Subcutaneous abdominal adipose tissue (tissue), 5 donors: ENCODE measurements around the gene ZBTB49.
"Not testable (repeated sequence)": the region's sequence is repeated elsewhere in the genome, so short reads cannot be mapped to it uniquely, and the experiment has no call there.

Source experiments
- H3K27ac ChIP-seq: one replicate; pipeline ENCODE4 v1.7.0; 2013; ENCODE audit warnings: low read depth, mild to moderate bottlenecking, inconsistent platforms, low read length, moderate library complexity
- H3K27me3 ChIP-seq, 5 donors: one replicate each; pipeline ENCODE4 v1.7.0; 2013; ENCODE audit warnings: low read length in 5 of 5, inconsistent platforms in 1 of 5; ENCODE audit not compliant: control insufficient read depth in 5 of 5, insufficient read depth in 4 of 5
- H3K36me3 ChIP-seq, 5 donors: one replicate each; pipeline ENCODE4 v1.7.0; 2013; ENCODE audit warnings: low read length in 5 of 5; ENCODE audit not compliant: control insufficient read depth in 5 of 5, insufficient read depth in 5 of 5
- H3K4me1 ChIP-seq, 5 donors: one replicate each; pipeline ENCODE4 v1.7.0; 2013; ENCODE audit warnings: low read length in 5 of 5, mild to moderate bottlenecking in 3 of 5, moderate library complexity in 1 of 5; ENCODE audit not compliant: control insufficient read depth in 5 of 5, insufficient read depth in 5 of 5
- H3K4me3 ChIP-seq, 5 donors: one replicate each; pipeline ENCODE4 v1.7.0; 2013; ENCODE audit warnings: low read length in 5 of 5, low read depth in 1 of 5
- H3K9ac ChIP-seq, 5 donors: one replicate each; pipeline ENCODE4 v1.7.0; 2013; ENCODE audit warnings: low read length in 5 of 5, mild to moderate bottlenecking in 4 of 5, moderate library complexity in 3 of 5
- H3K9me3 ChIP-seq, 5 donors: one replicate each; pipeline ENCODE4 v1.7.0; 2013; ENCODE audit warnings: low read length in 5 of 5; ENCODE audit not compliant: control insufficient read depth in 5 of 5
- donor health status: healthy.
- donor health status: healthy.
- donor health status: healthy.
- donor health status: healthy.
- donor health status: healthy.

ZBTB49 gene

DNA sequence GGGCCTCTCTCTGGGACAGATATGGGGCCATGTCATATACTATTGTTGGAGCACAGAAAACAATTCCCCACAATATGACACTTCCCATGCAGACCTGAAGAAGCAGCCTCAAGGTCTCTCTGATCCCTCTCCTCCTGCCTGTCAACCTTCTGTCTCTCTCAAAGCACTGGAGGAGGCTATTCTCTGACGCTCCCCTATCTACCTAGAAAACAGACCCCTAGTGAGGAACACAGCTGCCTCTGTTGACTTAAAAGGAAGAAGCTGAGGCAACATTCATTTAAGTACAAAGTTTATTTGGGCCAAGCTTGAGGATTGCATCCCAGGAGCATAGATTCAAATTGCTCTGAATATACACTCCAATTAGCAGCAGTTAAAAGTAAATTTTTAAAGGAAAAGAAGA lies 57.5 kb downstream of the ZBTB49 start:
- Histone ChIP-seq H3K4me1 (no peaks in the 10 kb centered on the region), H3K9ac (no peak overlapping the region), H3K4me3 (no peak overlapping the region), H3K27me3 (peaks cover 0 to 5% (median 0%) of the 10 kb centered on the region in 5 donors), H3K27ac (no peak overlapping the region), H3K36me3 (no peaks in the 10 kb centered on the region), H3K9me3 (no peaks in the 10 kb centered on the region)

DNA sequence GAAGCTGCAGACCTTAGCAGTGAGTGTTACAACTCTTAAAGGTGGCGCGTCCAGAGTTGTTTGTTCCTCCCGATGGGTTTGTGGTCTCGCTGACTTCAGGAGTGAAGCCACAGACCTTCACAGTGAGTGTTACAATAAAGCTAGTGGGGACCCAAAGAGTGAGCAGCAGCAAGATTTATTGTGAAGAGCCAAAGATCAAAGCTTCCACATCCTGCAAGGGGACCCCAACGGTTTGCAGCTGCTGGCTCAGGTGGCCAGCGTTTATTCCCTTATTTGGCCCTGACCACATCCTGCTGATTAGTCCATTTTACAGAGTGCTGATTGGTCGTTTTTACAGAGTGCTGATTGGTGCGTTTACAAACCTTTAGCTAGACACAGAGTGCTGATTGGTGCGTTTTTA lies 58.5 kb downstream of the ZBTB49 start:
- H3K4me3 ChIP-seq, H3K4me1 ChIP-seq, H3K27ac ChIP-seq, H3K9ac ChIP-seq, H3K36me3 ChIP-seq, H3K9me3 ChIP-seq, H3K27me3 ChIP-seq: not testable (repeated sequence)

DNA sequence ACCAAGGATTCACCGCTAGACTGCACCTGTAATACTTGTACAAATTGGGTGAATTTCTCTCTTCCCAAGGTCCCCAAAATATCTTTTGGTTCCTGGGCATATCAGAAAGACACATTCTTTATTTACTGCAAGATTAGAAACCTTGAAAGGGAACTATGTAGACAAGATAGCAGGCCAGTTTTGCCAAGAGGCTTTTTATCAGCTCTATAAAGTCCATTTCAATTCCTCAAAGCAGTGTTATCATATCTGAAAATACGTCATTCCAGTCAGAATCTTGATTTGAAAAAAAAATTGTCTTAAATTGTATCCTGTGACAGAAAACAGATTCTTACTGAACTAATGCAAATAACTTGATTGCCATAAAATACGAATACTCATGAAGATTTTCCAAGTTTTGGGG lies 59.8 kb downstream of the ZBTB49 start:
- Histone ChIP-seq H3K36me3 (no peaks in the 10 kb centered on the region), H3K4me1 (no peaks in the 10 kb centered on the region), H3K9me3 (no peaks in the 10 kb centered on the region), H3K4me3 (no peak overlapping the region), H3K9ac (no peak overlapping the region), H3K27ac (no peak overlapping the region), H3K27me3 (peaks cover 0 to 5% (median 0%) of the 10 kb centered on the region in 5 donors)

DNA sequence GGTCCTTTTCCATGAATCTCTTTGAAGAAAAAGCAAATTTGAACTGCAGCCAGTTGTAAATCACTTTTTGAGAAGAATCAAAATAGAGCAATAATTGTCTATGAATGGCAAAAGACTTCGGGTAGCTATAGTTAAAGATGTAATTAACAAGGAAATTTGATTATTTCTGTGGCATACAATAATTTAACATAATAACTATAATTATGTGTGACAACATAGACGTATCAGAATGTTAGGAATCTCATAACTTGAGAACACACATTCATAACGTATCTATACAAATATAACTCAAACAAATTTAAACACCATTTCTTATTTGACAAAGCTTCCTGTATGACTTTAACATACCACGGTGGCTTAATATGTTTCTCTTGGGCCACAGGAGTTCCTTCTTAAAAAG lies 60.9 kb downstream of the ZBTB49 start:
- H3K27ac ChIP-seq, result no peak overlapping the region
- H3K36me3 ChIP-seq, result no peaks in the 10 kb centered on the region
- H3K27me3 ChIP-seq, result peaks cover 0 to 2% (median 0%) of the 10 kb centered on the region in 5 donors
- no peaks in the 10 kb centered on the region for H3K4me1 ChIP-seq
- no peak overlapping the region for H3K4me3 ChIP-seq
- no peak overlapping the region for H3K9ac ChIP-seq
- no peaks in the 10 kb centered on the region for H3K9me3 ChIP-seq

DNA sequence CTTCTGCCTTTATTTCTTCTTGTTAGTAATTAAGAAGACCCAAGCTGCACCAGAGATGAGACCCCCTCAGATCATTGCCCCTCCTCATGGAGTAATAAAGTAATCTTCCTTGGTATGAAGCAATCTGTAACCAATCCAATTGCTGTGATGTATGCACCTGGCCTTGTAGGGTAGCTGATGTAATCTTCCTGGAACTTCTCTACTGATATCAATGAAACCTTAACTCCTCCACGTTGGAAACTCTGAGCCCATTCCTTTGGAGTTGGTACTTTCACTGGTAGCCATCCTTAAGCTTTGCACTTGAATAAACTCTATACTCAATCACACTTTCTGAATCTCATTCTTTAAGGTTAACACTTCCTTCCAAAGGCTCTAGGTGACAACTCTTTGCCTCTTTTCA lies 65.3 kb downstream of the ZBTB49 start:
- no peaks in the 10 kb centered on the region for H3K36me3 ChIP-seq
- H3K27me3 ChIP-seq, result peaks cover 0 to 12% (median 9%) of the 10 kb centered on the region in 5 donors
- no peak overlapping the region for H3K9ac ChIP-seq

DNA sequence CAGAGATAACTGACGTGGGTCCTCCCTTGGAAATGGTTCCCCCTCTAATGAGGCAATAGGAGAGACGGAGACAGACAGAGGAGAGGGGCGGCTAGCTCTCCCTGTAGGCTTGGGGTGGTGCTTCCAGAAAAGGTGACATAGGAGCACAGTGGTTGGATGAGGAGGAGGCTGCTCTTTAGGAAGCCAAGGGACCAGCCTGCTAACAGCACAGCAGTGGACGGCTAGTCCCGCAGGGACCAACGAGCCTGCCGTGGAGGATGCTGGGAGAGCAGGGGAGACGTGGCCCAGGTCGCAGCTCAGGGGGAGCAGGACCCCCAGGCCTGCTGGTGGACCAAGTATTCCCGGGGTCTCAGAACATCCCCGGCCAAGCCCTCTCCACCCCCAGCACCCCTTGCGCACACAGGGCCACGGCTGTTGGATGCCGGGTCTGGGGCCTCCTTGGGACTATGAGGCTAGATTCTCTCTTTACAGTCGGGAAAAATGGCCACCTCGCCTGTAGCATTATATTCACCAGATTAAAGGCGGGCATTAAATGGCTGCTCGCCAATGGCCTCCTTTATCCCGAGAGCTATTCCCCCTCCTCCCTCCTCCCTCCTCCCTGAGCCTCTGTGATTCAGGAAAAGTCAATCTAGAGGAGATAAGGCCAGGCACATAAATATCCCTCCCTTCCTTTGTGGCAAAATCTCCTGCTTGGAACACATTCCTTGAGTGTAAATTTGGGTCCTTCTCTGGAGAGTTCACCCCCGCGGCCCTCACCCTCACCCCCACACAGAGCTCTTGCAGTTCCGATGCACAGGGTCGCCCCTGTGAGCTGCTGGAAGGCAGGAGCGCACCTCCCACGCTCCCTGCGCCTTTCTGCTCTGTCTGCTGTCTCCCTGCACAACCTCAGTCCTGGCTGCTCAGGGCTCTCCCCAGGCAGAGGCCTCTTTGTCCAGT lies 66.3 kb downstream of the ZBTB49 start:
- H3K27me3 ChIP-seq, result peaks cover 0 to 18% (median 9%) of the 10 kb centered on the region in 5 donors
- no peak overlapping the region for H3K9ac ChIP-seq
- no peak overlapping the region for H3K27ac ChIP-seq
- no peaks in the 10 kb centered on the region for H3K36me3 ChIP-seq
- H3K9me3 ChIP-seq, result no peaks in the 10 kb centered on the region
- H3K4me1 ChIP-seq, result no peaks in the 10 kb centered on the region
- H3K4me3 ChIP-seq, result no peak overlapping the region

More for the DNA sequence above, 65.3 kb downstream of the ZBTB49 start:
- Histone ChIP-seq H3K27ac (no peak overlapping the region), H3K4me1 (no peaks in the 10 kb centered on the region), H3K9me3 (no peaks in the 10 kb centered on the region), H3K4me3 (no peak overlapping the region)

DNA sequence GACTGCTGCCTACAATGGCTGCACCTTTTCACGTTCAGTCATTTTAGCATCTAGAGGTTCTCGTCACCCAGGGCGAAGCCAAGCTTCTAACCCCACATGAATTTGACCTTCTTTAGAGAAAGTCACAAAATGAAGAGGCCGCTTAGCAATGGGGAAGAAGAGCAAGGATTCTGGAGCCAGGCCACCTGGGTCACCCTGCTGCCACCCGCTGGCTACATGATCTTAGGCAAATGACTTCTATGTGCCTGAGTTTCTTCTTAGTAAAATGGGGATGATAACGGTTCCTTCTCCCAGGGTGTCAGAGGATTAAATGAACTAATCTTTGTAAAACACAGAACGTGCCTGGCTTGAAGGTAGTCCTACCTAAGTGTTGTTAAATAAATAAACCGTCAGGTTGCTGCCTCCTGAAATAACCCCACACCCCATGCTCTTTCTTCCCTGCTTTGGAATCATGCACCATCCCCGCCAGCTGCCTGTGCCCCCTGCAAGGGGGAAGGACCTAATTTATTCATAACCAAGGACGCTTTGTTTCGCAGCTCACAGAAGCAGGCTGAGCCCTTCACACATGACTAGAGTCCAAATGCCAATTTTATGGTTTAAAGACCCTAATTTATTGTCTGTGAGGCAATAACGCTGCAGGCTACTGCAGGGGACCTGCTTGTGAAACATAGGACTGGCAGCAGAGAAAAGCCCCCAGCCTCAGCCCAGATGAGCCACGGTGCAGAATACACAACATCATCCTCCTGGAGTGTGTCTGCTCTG lies 68.2 kb downstream of the ZBTB49 start:
- H3K36me3 ChIP-seq, result no peaks in the 10 kb centered on the region

GRCh38 chr4:4361883-4362282 lies 71.8 kb downstream of the ZBTB49 start:
- Histone ChIP-seq H3K4me3 (no peak overlapping the region), H3K4me1 (no peaks in the 10 kb centered on the region)

More for the DNA sequence above, 68.2 kb downstream of the ZBTB49 start:
- no peaks in the 10 kb centered on the region for H3K9me3 ChIP-seq
- H3K4me3 ChIP-seq, result no peak overlapping the region
- H3K27ac ChIP-seq, result no peak overlapping the region
- H3K27me3 ChIP-seq, result peaks cover 1 to 25% (median 9%) of the 10 kb centered on the region in 5 donors
- no peak overlapping the region for H3K9ac ChIP-seq
- H3K4me1 ChIP-seq, result no peaks in the 10 kb centered on the region

DNA sequence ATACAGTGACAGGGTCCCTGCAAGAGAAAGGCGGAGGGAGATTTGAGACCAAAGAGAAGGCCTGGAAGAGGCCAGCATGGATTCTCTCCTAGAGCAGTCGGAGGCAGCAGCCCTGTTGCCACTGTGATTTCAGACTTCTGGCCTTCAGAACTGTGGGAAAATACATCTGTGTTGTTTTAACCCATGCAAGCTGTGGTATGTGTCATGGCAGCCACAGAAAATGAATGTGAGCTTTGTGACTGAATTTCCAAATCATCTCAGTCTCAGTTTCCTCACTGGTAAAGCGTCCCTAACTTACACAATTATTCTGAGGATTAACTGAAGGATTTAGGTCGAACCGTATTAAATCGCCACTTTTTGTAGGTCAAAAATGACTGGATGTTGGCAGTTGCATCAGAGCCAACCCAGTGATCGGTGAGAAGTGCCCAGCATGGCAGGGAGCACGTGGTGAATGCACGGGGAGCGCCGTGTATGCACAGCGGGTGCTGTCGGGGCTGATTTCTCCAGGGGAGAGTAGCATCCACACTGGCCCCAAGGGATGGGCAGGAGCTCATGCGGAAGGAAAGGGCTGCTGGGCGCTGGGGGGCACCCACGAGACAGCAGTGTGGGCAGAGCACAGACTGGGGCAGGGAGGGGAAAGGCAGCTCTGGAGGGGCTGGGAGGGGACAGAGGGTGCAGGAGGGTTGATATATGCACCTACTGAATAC lies 73.1 kb downstream of the ZBTB49 start:
- no peak overlapping the region for H3K27ac ChIP-seq
- H3K4me1 ChIP-seq, result no peaks in the 10 kb centered on the region
- no peaks in the 10 kb centered on the region for H3K36me3 ChIP-seq
- peaks cover 6 to 21% (median 10%) of the 10 kb centered on the region in 5 donors for H3K27me3 ChIP-seq
- peaks cover 0 to 6% (median 0%) of the 10 kb centered on the region in 5 donors for H3K9me3 ChIP-seq
- no peak overlapping the region for H3K9ac ChIP-seq
- H3K4me3 ChIP-seq, result no peak overlapping the region

More at GRCh38 chr4:4361883-4362282, 71.8 kb downstream of the ZBTB49 start:
- H3K9ac ChIP-seq, result no peak overlapping the region
- no peaks in the 10 kb centered on the region for H3K36me3 ChIP-seq
- H3K27ac ChIP-seq, result no peak overlapping the region
- H3K27me3 ChIP-seq, result peaks cover 6 to 25% (median 10%) of the 10 kb centered on the region in 5 donors
- H3K9me3 ChIP-seq, result peaks cover 0 to 6% (median 0%) of the 10 kb centered on the region in 5 donors
